ENCODE data around the gene CNTNAP5. TPM values are rescaled to one million over a fixed set of nuclear protein-coding genes. Genes with fewer than 3 reads are reported as not detected.

CNTNAP5 gene
- total RNA-seq, 2 experiments from 2014 or later, result not detected

DNA sequence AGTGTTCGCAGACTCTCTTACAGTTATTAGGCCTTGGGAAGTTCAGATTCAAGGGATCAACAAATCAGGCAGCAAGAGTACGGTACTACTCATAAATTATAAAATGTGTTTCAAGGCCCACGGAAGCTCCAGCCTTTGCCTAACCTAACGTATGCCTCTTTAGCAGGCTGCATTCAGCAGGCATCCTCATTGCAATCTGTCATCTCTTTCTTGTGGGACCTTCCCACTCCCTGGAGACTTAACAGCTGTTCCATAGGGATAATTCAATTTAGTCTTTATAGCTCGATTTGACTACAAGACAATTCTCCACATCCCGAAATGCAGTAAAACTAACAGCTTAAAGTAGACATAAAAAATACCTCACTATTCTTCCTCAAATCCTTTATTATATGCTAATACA lies 453.7 kb downstream of the CNTNAP5 start:
- no peaks in the 10 kb centered on the region for H3K4me1 Mint-ChIP-seq (ENCODE audit: low read depth)
- intact Hi-C loops (cut with micrococcal nuclease), result no loop called here
- no peaks in the 10 kb centered on the region for H3K36me3 Mint-ChIP-seq (ENCODE audit: low read depth)
- H3K27ac Mint-ChIP-seq, result no peak overlapping the region
- no peaks in the 10 kb centered on the region for H3K9me3 Mint-ChIP-seq
- DNase-seq, result no peak
- no peaks in the 10 kb centered on the region for H3K27me3 Mint-ChIP-seq (ENCODE audit: low read depth)
- no peak overlapping the region for H3K4me3 Mint-ChIP-seq
- CTCF ChIA-PET, result no interaction called here

GRCh38 chr2:124480958-124481357 lies 455.9 kb downstream of the CNTNAP5 start:
- Mint-ChIP-seq H3K4me3 (no peak overlapping the region), H3K9me3 (no peaks in the 10 kb centered on the region), H3K4me1 (ENCODE audit: low read depth) (no peaks in the 10 kb centered on the region), H3K27ac (no peak overlapping the region), H3K36me3 (ENCODE audit: low read depth) (no peaks in the 10 kb centered on the region), H3K27me3 (ENCODE audit: low read depth) (no peaks in the 10 kb centered on the region)
- CTCF ChIA-PET, result no interaction called here
- DNase-seq, result no peak
- intact Hi-C loops (cut with micrococcal nuclease), result no loop called here

DNA sequence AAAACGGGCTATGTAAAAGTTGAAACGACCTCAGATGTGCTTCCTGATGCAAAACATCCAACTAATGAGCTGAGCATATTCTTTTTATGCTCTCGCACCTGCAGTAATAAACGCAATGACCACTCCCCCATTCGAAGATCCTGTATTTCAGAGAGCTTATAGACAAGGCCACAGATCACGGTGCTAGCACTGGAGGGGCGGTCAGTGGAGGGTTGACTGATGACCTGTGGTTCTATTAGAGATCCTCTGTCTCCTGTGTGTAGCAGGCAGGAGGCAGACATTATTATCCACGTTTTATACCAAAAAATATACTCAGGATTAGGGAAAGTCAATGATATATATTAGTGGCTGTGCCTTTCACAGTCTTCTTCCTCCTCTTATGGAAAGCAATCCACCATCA lies 457.0 kb downstream of the CNTNAP5 start:
- intact Hi-C loops (cut with micrococcal nuclease), result no loop called here
- DNase-seq, result no peak
- Mint-ChIP-seq H3K9me3 (no peaks in the 10 kb centered on the region), H3K27ac (no peak overlapping the region), H3K27me3 (ENCODE audit: low read depth) (no peaks in the 10 kb centered on the region), H3K4me3 (no peak overlapping the region), H3K36me3 (ENCODE audit: low read depth) (no peaks in the 10 kb centered on the region), H3K4me1 (ENCODE audit: low read depth) (no peaks in the 10 kb centered on the region)
- CTCF ChIA-PET, result no interaction called here

DNA sequence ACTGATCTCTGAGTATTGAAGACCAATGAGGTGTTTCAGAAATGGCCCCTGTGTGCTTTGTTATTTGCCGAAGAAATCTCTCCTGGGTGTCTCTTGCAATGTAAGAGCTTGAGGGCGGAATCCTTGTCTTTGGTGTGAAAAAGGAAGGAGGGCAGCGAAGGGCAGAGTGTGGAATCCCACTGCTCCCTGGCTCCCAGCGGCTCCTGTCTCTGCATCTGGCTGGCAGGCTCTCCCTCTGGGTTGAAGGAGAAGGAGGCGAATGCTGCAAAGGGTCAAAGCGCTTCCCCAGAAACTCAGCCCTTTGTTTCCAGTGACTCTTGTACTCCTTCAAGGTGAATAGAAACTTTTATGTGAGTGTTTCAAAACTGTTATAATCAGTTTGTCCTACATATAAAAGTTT lies 457.5 kb downstream of the CNTNAP5 start:
- no peaks in the 10 kb centered on the region for H3K4me1 Mint-ChIP-seq (ENCODE audit: low read depth)
- H3K36me3 Mint-ChIP-seq (ENCODE audit: low read depth), result no peaks in the 10 kb centered on the region
- H3K27me3 Mint-ChIP-seq (ENCODE audit: low read depth), result no peaks in the 10 kb centered on the region
- H3K4me3 Mint-ChIP-seq, result no peak overlapping the region
- CTCF ChIA-PET, result no interaction called here
- H3K27ac Mint-ChIP-seq, result no peak overlapping the region
- no peaks in the 10 kb centered on the region for H3K9me3 Mint-ChIP-seq
- DNase-seq, result no peak
- intact Hi-C loops (cut with micrococcal nuclease), result no loop called here

DNA sequence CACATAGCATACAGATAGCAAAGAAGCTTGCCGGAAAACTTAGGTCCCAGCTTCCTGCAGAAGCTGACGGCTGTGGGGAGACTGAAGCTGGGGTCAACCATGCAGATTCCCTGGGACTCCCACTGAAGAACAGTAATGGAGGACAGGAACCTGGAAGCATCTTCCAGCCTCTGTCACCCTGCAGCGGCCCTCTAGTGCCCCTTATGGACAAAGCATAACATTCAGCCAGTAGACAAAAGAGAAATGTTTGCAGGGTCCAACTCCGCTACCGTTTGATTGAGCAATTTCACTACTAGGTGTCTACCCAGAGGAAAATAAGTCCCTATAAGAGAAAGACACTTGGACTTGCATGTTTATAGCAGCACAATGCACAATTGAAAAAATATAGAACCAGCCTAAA lies 460.6 kb downstream of the CNTNAP5 start:
- no peaks in the 10 kb centered on the region for H3K36me3 Mint-ChIP-seq (ENCODE audit: low read depth)
- no peak overlapping the region for H3K27ac Mint-ChIP-seq
- H3K4me3 Mint-ChIP-seq, result no peak overlapping the region
- intact Hi-C loops (cut with micrococcal nuclease), result no loop called here
- H3K27me3 Mint-ChIP-seq (ENCODE audit: low read depth), result no peaks in the 10 kb centered on the region
- H3K4me1 Mint-ChIP-seq (ENCODE audit: low read depth), result no peaks in the 10 kb centered on the region
- H3K9me3 Mint-ChIP-seq, result no peaks in the 10 kb centered on the region
- DNase-seq, result no peak
- CTCF ChIA-PET, result no interaction called here

- H3K36me3 Mint-ChIP-seq (ENCODE audit: low read depth), result no peaks in the 10 kb centered on the region
- H3K27ac Mint-ChIP-seq, result no peak overlapping the region
- DNase-seq, result no peak
- no peaks in the 10 kb centered on the region for H3K27me3 Mint-ChIP-seq (ENCODE audit: low read depth)
- intact Hi-C loops (cut with micrococcal nuclease), result no loop called here
- CTCF ChIA-PET, result no interaction called here
- no peak overlapping the region for H3K4me3 Mint-ChIP-seq
- H3K4me1 Mint-ChIP-seq (ENCODE audit: low read depth), result no peaks in the 10 kb centered on the region
- peaks cover 2% of the 10 kb centered on the region for H3K9me3 Mint-ChIP-seq
Observed at GRCh38 chr2:124489686-124490085, 464.6 kb downstream of the CNTNAP5 start.

GRCh38 chr2:124501575-124502152 lies 476.6 kb downstream of the CNTNAP5 start:
- H3K36me3 Mint-ChIP-seq (ENCODE audit: low read depth), result no peaks in the 10 kb centered on the region
- H3K4me1 Mint-ChIP-seq (ENCODE audit: low read depth), result no peaks in the 10 kb centered on the region

GRCh38 chr2:124514236-124514635 lies 489.1 kb downstream of the CNTNAP5 start:
- Mint-ChIP-seq H3K4me3 (no peak overlapping the region), H3K27ac (no peak overlapping the region), H3K9me3 (peaks cover 11% of the 10 kb centered on the region), H3K27me3 (ENCODE audit: low read depth) (no peaks in the 10 kb centered on the region), H3K36me3 (ENCODE audit: low read depth) (no peaks in the 10 kb centered on the region), H3K4me1 (ENCODE audit: low read depth) (no peaks in the 10 kb centered on the region)
- CTCF ChIA-PET, result no interaction called here
- intact Hi-C loops (cut with micrococcal nuclease), result no loop called here
- DNase-seq, result no peak

More at GRCh38 chr2:124501575-124502152, 476.6 kb downstream of the CNTNAP5 start:
- Mint-ChIP-seq H3K9me3 (peaks cover 4% of the 10 kb centered on the region), H3K4me3 (no peak overlapping the region), H3K27ac (no peak overlapping the region), H3K27me3 (ENCODE audit: low read depth) (no peaks in the 10 kb centered on the region)
- CTCF ChIA-PET, result no interaction called here
- intact Hi-C loops (cut with micrococcal nuclease), result no loop called here
- no peak for DNase-seq

DNA sequence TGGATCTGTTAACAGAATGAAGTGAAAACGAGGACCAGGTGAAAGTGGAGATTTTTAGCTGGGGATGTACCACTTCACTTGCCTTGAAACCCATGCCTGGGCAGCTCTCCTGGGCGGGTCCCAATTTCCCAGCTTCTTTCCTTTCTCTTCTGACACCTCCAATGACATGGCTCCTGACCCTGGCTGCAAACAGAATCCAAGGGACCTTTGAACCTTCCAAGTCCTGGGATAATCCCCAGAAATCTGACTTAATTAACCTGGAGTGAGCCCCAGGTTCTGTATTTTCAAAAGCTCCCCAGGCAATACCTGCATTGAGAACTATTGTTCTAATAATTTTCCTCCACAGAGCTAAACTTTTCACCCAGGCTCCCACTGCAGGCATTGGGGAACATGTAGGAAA lies 495.9 kb downstream of the CNTNAP5 start:
- no peaks in the 10 kb centered on the region for H3K4me1 Mint-ChIP-seq (ENCODE audit: low read depth)
- H3K27ac Mint-ChIP-seq, result no peak overlapping the region
- CTCF ChIA-PET, result no interaction called here
- intact Hi-C loops (cut with micrococcal nuclease), result no loop called here
- no peak for DNase-seq
- H3K36me3 Mint-ChIP-seq (ENCODE audit: low read depth), result no peaks in the 10 kb centered on the region
- H3K9me3 Mint-ChIP-seq, result peaks cover 10% of the 10 kb centered on the region
- H3K4me3 Mint-ChIP-seq, result no peak overlapping the region
- no peaks in the 10 kb centered on the region for H3K27me3 Mint-ChIP-seq (ENCODE audit: low read depth)

DNA sequence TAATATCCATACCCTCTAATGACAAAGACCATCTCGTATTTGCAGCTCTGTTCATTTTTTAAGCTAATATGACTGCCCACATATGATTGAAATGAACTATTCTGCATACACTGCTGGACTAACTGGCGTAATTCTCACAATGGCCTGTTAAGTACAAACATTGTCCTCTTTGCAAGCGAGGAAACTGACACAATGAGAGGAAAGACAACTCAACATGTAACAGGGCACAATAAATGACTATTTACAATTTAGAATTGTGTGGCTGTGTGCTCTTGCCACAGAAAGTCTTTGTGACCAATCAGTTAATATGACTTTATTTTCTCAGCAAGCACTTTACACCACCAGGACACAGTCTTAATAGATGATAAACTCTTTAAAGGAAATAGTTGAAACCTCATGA lies 498.0 kb downstream of the CNTNAP5 start:
- H3K27me3 Mint-ChIP-seq (ENCODE audit: low read depth), result no peaks in the 10 kb centered on the region
- H3K36me3 Mint-ChIP-seq (ENCODE audit: low read depth), result no peaks in the 10 kb centered on the region
- DNase-seq, result no peak
- H3K27ac Mint-ChIP-seq, result no peak overlapping the region
- no peaks in the 10 kb centered on the region for H3K4me1 Mint-ChIP-seq (ENCODE audit: low read depth)
- intact Hi-C loops (cut with micrococcal nuclease), result no loop called here
- CTCF ChIA-PET, result interaction anchor here (0.6 kb wide), 1 partner anchor 1610 kb away, joined by 3 read pairs; no protein-coding TSS in a partner anchor
- H3K4me3 Mint-ChIP-seq, result no peak overlapping the region
- peaks cover 3% of the 10 kb centered on the region for H3K9me3 Mint-ChIP-seq

- Mint-ChIP-seq H3K9me3 (peaks cover 3% of the 10 kb centered on the region), H3K27ac (no peak overlapping the region), H3K4me3 (no peak overlapping the region), H3K4me1 (ENCODE audit: low read depth) (no peaks in the 10 kb centered on the region), H3K36me3 (ENCODE audit: low read depth) (no peaks in the 10 kb centered on the region), H3K27me3 (ENCODE audit: low read depth) (no peaks in the 10 kb centered on the region)
- DNase-seq, result no peak
- CTCF ChIA-PET, result no interaction called here
- intact Hi-C loops (cut with micrococcal nuclease), result no loop called here
Observed at GRCh38 chr2:124524155-124524915, 499.2 kb downstream of the CNTNAP5 start.

DNA sequence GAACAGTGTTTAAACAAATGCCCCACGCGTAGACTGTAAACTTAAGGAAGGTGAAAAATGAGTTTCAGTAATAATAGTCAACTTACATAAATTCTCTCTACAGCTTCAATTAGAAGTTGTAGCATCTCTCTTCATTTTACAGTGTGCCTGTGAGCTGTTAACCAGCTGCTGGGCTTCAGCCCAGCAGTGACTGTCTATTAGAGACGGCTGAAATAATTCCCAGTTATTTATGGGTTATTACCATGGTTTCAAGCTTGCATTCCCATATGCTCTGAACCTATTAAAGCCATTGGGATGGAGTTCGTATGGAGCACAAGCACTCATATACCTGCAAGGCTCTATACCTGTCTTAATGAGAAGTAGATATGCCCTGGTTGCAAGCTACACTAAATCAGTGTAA lies 501.1 kb downstream of the CNTNAP5 start:
- intact Hi-C loops (cut with micrococcal nuclease), result no loop called here
- H3K27ac Mint-ChIP-seq, result no peak overlapping the region

GRCh38 chr2:124530203-124530602 lies 505.1 kb downstream of the CNTNAP5 start:
- no peaks in the 10 kb centered on the region for H3K36me3 Mint-ChIP-seq (ENCODE audit: low read depth)
- CTCF ChIA-PET, result no interaction called here
- no peak overlapping the region for H3K4me3 Mint-ChIP-seq
- DNase-seq, result no peak
- no peaks in the 10 kb centered on the region for H3K27me3 Mint-ChIP-seq (ENCODE audit: low read depth)
- H3K27ac Mint-ChIP-seq, result no peak overlapping the region
- H3K9me3 Mint-ChIP-seq, result peaks cover 7% of the 10 kb centered on the region
- intact Hi-C loops (cut with micrococcal nuclease), result no loop called here
- H3K4me1 Mint-ChIP-seq (ENCODE audit: low read depth), result no peaks in the 10 kb centered on the region

More for the DNA sequence above, 501.1 kb downstream of the CNTNAP5 start:
- no peaks in the 10 kb centered on the region for H3K4me1 Mint-ChIP-seq (ENCODE audit: low read depth)
- H3K9me3 Mint-ChIP-seq, result peaks cover 3% of the 10 kb centered on the region
- no peaks in the 10 kb centered on the region for H3K36me3 Mint-ChIP-seq (ENCODE audit: low read depth)
- no peaks in the 10 kb centered on the region for H3K27me3 Mint-ChIP-seq (ENCODE audit: low read depth)
- H3K4me3 Mint-ChIP-seq, result no peak overlapping the region
- no peak for DNase-seq
- CTCF ChIA-PET, result no interaction called here
